Retinal pigment epithelial cell (primary cell): ENCODE data around the gene SLIT2.
A peak's percentile ranks its signal among the peaks of the same experiment; 100 is the strongest.

Source experiments
- DNase-seq: peaks from one replicate; pipeline ENCODE4 v3.0.0-alpha.2; 2010; ENCODE audit warnings: low read depth
- H3K4me3 ChIP-seq: 2 replicates; pipeline ENCODE4 v1.5.1; 2011; ENCODE audit warnings: mild to moderate bottlenecking, low read length, control low read depth, moderate library complexity
- CTCF ChIP-seq: conservative IDR thresholded peaks from 2 replicates; pipeline ENCODE4 v1.5.1; 2011; ENCODE audit warnings: low read depth, low read length, control low read depth, inconsistent platforms

The SLIT2 gene

GRCh38 chr4:20249333-20249732, 2.4 kb upstream of the SLIT2 start:
- peak; percentile 73 for TF ChIP-seq CTCF
- no peak overlapping the region for H3K4me3 ChIP-seq

GRCh38 chr4:20251031-20251795, 492 bp upstream of the SLIT2 start:
- H3K4me3 ChIP-seq: peak overlapping the region; percentile 68
- no peak for DNase-seq

More at GRCh38 chr4:20249333-20249732, 2.4 kb upstream of the SLIT2 start:
- DNase-seq: no peak

GRCh38 chr4:20252656-20253282, 1.1 kb downstream of the SLIT2 start:
- TF ChIP-seq CTCF: no peak
- no peak for DNase-seq
- H3K4me3 ChIP-seq: peak overlapping the region; percentile 68

More at GRCh38 chr4:20251031-20251795, 492 bp upstream of the SLIT2 start:
- TF ChIP-seq CTCF: no peak

- TF ChIP-seq CTCF: no peak
- H3K4me3 ChIP-seq: peak overlapping the region; percentile 68
- no peak for DNase-seq
These were observed 1.6 kb downstream of the SLIT2 start for GRCh38 chr4:20253283-20253734.

GRCh38 chr4:20253735-20254409, 2.2 kb downstream of the SLIT2 start:
- H3K4me3 ChIP-seq: peak overlapping the region; percentile 68
- no peak for TF ChIP-seq CTCF
- no peak for DNase-seq

- DNase-seq: no peak
- peak overlapping the region; percentile 68 for H3K4me3 ChIP-seq
- no peak for TF ChIP-seq CTCF
These were observed 3.0 kb downstream of the SLIT2 start for GRCh38 chr4:20254511-20255250.
